ENCODE results near the gene TP53AIP1. TPM values are rescaled to one million over a fixed set of nuclear protein-coding genes. Genes with fewer than 3 reads are reported as not detected.

TP53AIP1 gene
- polyA plus RNA-seq, 3 donors, result 0.03 TPM; not detected in 2

GRCh38 chr11:128902515-128903066 lies 40.1 kb downstream of the TP53AIP1 start:
- peaks cover 0 to 2% (median 0%) of the 10 kb centered on the region in 7 donors for H3K9me3 Mint-ChIP-seq
- Histone ChIP-seq H3K27ac (ENCODE audit: low read depth in 1 of 2, low read length in 2 of 2) (no peak overlapping the region), H3K4me2 (replicated peaks; ENCODE audit: extremely low read depth, low read length, poor library complexity, severe bottlenecking) (no peak overlapping the region), H4K20me1 (ENCODE audit: insufficient read depth, low read length) (no peaks in the 10 kb centered on the region), H3K9me3 (replicated peaks in 1 of 2; ENCODE audit: control insufficient read depth in 1 of 2, insufficient read depth in 1 of 2, low read length in 2 of 2) (no peaks in the 10 kb centered on the region), H3K4me1 (ENCODE audit: control insufficient read depth in 1 of 2, insufficient read depth in 2 of 2, low read length in 2 of 2) (peaks cover 38 to 42% of the 10 kb centered on the region in 2 donors), H3K27me3 (ENCODE audit: control insufficient read depth in 2 of 2, insufficient read depth in 2 of 2, low read length in 2 of 2) (no peaks in the 10 kb centered on the region), H2AFZ (ENCODE audit: insufficient read depth, low read depth, low read length, poor library complexity, severe bottlenecking) (no peak overlapping the region), H3K36me3 (replicated peaks in 1 of 2; ENCODE audit: control insufficient read depth in 1 of 2, insufficient read depth in 2 of 2, low read length in 2 of 2) (no peaks in the 10 kb centered on the region), H3K4me3 (replicated peaks in 1 of 3; ENCODE audit: low read depth in 2 of 3, low read length in 3 of 3) (no peak overlapping the region), H3K79me2 (ENCODE audit: insufficient read depth, low read length) (no peaks in the 10 kb centered on the region), H3K9ac (ENCODE audit: insufficient read depth, low read length, poor library complexity, severe bottlenecking) (no peak overlapping the region)
- peaks cover 3 to 10% of the 10 kb centered on the region in 2 donors for H3K36me3 Mint-ChIP-seq
- WGBS (ENCODE audit: insufficient coverage), result no CpG with 5 or more reads among the region's 10 CpGs
- H3K27me3 Mint-ChIP-seq (ENCODE audit: low read depth in 3 of 3), result peaks cover 9 to 16% (median 11%) of the 10 kb centered on the region in 3 donors
- no peak for DNase-seq
- TF ChIP-seq, protein P1, sequence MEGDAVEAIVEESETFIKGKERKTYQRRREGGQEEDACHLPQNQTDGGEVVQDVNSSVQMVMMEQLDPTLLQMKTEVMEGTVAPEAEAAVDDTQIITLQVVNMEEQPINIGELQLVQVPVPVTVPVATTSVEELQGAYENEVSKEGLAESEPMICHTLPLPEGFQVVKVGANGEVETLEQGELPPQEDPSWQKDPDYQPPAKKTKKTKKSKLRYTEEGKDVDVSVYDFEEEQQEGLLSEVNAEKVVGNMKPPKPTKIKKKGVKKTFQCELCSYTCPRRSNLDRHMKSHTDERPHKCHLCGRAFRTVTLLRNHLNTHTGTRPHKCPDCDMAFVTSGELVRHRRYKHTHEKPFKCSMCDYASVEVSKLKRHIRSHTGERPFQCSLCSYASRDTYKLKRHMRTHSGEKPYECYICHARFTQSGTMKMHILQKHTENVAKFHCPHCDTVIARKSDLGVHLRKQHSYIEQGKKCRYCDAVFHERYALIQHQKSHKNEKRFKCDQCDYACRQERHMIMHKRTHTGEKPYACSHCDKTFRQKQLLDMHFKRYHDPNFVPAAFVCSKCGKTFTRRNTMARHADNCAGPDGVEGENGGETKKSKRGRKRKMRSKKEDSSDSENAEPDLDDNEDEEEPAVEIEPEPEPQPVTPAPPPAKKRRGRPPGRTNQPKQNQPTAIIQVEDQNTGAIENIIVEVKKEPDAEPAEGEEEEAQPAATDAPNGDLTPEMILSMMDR (IDR thresholded peaks at IDR 0.05), result no peak
- H3K4me3 Mint-ChIP-seq, result no peak overlapping the region
- peaks cover 40% of the 10 kb centered on the region for H3K4me1 Mint-ChIP-seq
- intact Hi-C loops (cut with micrococcal nuclease), result no loop called here
- no peak overlapping the region for H3K27ac Mint-ChIP-seq

DNA sequence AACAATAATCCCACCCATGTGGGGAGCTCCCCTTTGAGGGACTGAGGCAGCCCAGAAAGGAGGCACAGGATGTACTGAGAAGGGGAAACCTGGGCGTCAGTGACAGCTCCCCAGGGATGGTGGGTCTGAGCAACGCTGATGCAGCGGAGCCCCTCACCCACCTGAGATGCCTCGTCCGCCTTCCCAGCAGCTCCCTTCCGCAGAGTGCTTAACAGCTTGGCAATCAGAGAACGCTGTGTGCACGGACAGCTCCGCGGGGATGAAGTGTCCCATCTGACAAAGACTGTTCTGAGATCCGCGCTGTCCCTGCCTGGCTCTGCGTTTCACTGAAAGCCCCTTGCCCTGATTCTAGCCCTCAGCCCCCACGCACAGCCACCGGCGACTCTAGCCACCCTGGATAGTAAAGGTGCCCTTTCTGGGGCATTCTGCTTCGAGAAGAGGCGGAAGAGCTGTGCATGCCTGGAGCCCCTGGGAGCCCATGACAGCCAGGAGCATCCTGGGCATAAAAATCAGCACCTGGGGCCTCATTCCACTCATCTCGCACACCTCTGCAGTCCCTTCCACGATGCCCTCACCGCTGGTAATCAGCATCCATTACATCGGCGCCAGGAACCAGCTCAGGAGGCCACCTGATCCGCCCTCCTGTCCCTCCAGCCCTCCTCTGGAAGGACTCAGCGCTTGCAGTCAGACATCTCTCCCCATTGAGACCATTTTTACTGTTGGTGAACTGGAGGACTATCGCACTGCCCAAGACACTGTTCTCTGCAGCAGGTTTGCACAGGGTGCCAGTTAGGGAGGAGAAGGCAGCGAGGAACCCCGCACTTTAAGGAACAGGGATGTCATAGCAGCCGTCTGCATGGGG lies 40.8 kb downstream of the TP53AIP1 start:
- Mint-ChIP-seq H3K9me3 (peaks cover 0 to 2% (median 0%) of the 10 kb centered on the region in 7 donors), H3K4me1 (peaks cover 33% of the 10 kb centered on the region), H3K36me3 (peaks cover 3 to 10% of the 10 kb centered on the region in 2 donors), H3K27ac (no peak overlapping the region), H3K4me3 (no peak overlapping the region), H3K27me3 (ENCODE audit: low read depth in 3 of 3) (peaks cover 9 to 13% (median 11%) of the 10 kb centered on the region in 3 donors)
- no peak overlapping the region for H3K27ac ChIP-seq (ENCODE audit: low read depth in 1 of 2, low read length in 2 of 2)
- DNase-seq, result no peak
- no peaks in the 10 kb centered on the region for H4K20me1 ChIP-seq (ENCODE audit: insufficient read depth, low read length)
- no peak overlapping the region for H2AFZ ChIP-seq (ENCODE audit: insufficient read depth, low read depth, low read length, poor library complexity, severe bottlenecking)
- peaks cover 31 to 35% of the 10 kb centered on the region in 2 donors for H3K4me1 ChIP-seq (ENCODE audit: control insufficient read depth in 1 of 2, insufficient read depth in 2 of 2, low read length in 2 of 2)
- no peaks in the 10 kb centered on the region for H3K36me3 ChIP-seq (replicated peaks in 1 of 2; ENCODE audit: control insufficient read depth in 1 of 2, insufficient read depth in 2 of 2, low read length in 2 of 2)
- TF ChIP-seq, protein P1 (IDR thresholded peaks at IDR 0.05), result no peak
- intact Hi-C loops (cut with micrococcal nuclease), result no loop called here
- no peak overlapping the region for H3K9ac ChIP-seq (ENCODE audit: insufficient read depth, low read length, poor library complexity, severe bottlenecking)
- H3K79me2 ChIP-seq (ENCODE audit: insufficient read depth, low read length), result no peaks in the 10 kb centered on the region
- no peak overlapping the region for H3K4me3 ChIP-seq (replicated peaks in 1 of 3; ENCODE audit: low read depth in 2 of 3, low read length in 3 of 3)
- no peaks in the 10 kb centered on the region for H3K9me3 ChIP-seq (replicated peaks in 1 of 2; ENCODE audit: control insufficient read depth in 1 of 2, insufficient read depth in 1 of 2, low read length in 2 of 2)
- 96% methylated on average over 24 of the region's 29 CpGs for WGBS (ENCODE audit: insufficient coverage)
- no peak overlapping the region for H3K4me2 ChIP-seq (replicated peaks; ENCODE audit: extremely low read depth, low read length, poor library complexity, severe bottlenecking)
- no peaks in the 10 kb centered on the region for H3K27me3 ChIP-seq (ENCODE audit: control insufficient read depth in 2 of 2, insufficient read depth in 2 of 2, low read length in 2 of 2)

Measured in CD14-positive monocyte (primary cell).